ENCODE results near the gene ELF5. TPM values are rescaled to one million over a fixed set of nuclear protein-coding genes. Genes with fewer than 3 reads are reported as not detected.

Gene ELF5
- total and polyA plus RNA-seq, 2 donors (not counting 1 experiment from before 2014, with no cell fraction given) = not detected

- H3K4me3 ChIP-seq (replicated peaks in 1 of 4; ENCODE audit: control extremely low read depth in 1 of 4, insufficient read depth in 1 of 4, low read depth in 3 of 4, low read length in 4 of 4) = no peak overlapping the region
- DNase-seq (ENCODE audit: low read depth in 2 of 2) = no peak
- TF ChIP-seq EZH2 (IDR thresholded peaks at IDR 0.05; ENCODE audit: low read length, missing control alignments) (no peak), CTCF (conservative IDR thresholded peaks at IDR 0.05 in 1 of 2, IDR thresholded peaks at IDR 0.05 in 1 of 2; ENCODE audit: low read depth in 1 of 2, low read length in 2 of 2) (no peak)
- no peak overlapping the region for H3K9ac ChIP-seq (ENCODE audit: insufficient read depth, low read length)
- no peaks in the 10 kb centered on the region for H3K79me2 ChIP-seq (ENCODE audit: control insufficient read depth, insufficient read depth, low read length)
- H4K20me1 ChIP-seq (ENCODE audit: control insufficient read depth, extremely low read depth, insufficient read depth, low read length) = no peaks in the 10 kb centered on the region
- H3K4me1 ChIP-seq (ENCODE audit: control insufficient read depth, extremely low read depth, insufficient read depth, low read length) = no peaks in the 10 kb centered on the region
- no peak overlapping the region for H3K27ac ChIP-seq (ENCODE audit: insufficient read depth, low read length)
- no peak overlapping the region for H3K4me2 ChIP-seq (ENCODE audit: extremely low read depth, insufficient read depth, low read length)
- peaks cover 4% of the 10 kb centered on the region for H3K36me3 ChIP-seq (ENCODE audit: control insufficient read depth, insufficient read depth, low read length)
- H3K27me3 ChIP-seq (ENCODE audit: control insufficient read depth, insufficient read depth, low read length) = no peaks in the 10 kb centered on the region
- no peaks in the 10 kb centered on the region for H3K9me3 ChIP-seq (ENCODE audit: control insufficient read depth, insufficient read depth, low read depth, low read length)
- no peak overlapping the region for H2AFZ ChIP-seq (ENCODE audit: low read length)
Observed at GRCh38 chr11:34451053-34451452, 62.5 kb downstream of the ELF5 start.

GRCh38 chr11:34449013-34449412, 64.6 kb downstream of the ELF5 start:
- Histone ChIP-seq H3K9ac (ENCODE audit: insufficient read depth, low read length) (no peak overlapping the region), H3K4me3 (replicated peaks in 1 of 4; ENCODE audit: control extremely low read depth in 1 of 4, insufficient read depth in 1 of 4, low read depth in 3 of 4, low read length in 4 of 4) (no peak overlapping the region)
- DNase-seq (ENCODE audit: low read depth in 2 of 2) = no peak

GRCh38 chr11:34448223-34448994, 65.2 kb downstream of the ELF5 start:
- Histone ChIP-seq H3K4me2 (ENCODE audit: extremely low read depth, insufficient read depth, low read length) (no peak overlapping the region), H4K20me1 (ENCODE audit: control insufficient read depth, extremely low read depth, insufficient read depth, low read length) (no peaks in the 10 kb centered on the region), H3K9ac (ENCODE audit: insufficient read depth, low read length) (no peak overlapping the region), H3K4me3 (replicated peaks in 1 of 4; ENCODE audit: control extremely low read depth in 1 of 4, insufficient read depth in 1 of 4, low read depth in 3 of 4, low read length in 4 of 4) (no peak overlapping the region), H3K4me1 (ENCODE audit: control insufficient read depth, extremely low read depth, insufficient read depth, low read length) (no peaks in the 10 kb centered on the region), H3K79me2 (ENCODE audit: control insufficient read depth, insufficient read depth, low read length) (no peaks in the 10 kb centered on the region), H3K9me3 (ENCODE audit: control insufficient read depth, insufficient read depth, low read depth, low read length) (no peaks in the 10 kb centered on the region), H3K27me3 (ENCODE audit: control insufficient read depth, insufficient read depth, low read length) (no peaks in the 10 kb centered on the region), H2AFZ (ENCODE audit: low read length) (no peak overlapping the region), H3K27ac (ENCODE audit: insufficient read depth, low read length) (no peak overlapping the region), H3K36me3 (ENCODE audit: control insufficient read depth, insufficient read depth, low read length) (peaks cover 4% of the 10 kb centered on the region)
- no peak for TF ChIP-seq EZH2 (IDR thresholded peaks at IDR 0.05; ENCODE audit: low read length, missing control alignments)
- TF ChIP-seq CTCF (conservative IDR thresholded peaks at IDR 0.05 in 1 of 2, IDR thresholded peaks at IDR 0.05 in 1 of 2; ENCODE audit: low read depth in 1 of 2, low read length in 2 of 2) = no peak
- DNase-seq (ENCODE audit: low read depth in 2 of 2) = no peak

More at GRCh38 chr11:34449013-34449412, 64.6 kb downstream of the ELF5 start:
- Histone ChIP-seq H3K27ac (ENCODE audit: insufficient read depth, low read length) (no peak overlapping the region), H3K36me3 (ENCODE audit: control insufficient read depth, insufficient read depth, low read length) (peaks cover 4% of the 10 kb centered on the region), H3K27me3 (ENCODE audit: control insufficient read depth, insufficient read depth, low read length) (no peaks in the 10 kb centered on the region), H3K9me3 (ENCODE audit: control insufficient read depth, insufficient read depth, low read depth, low read length) (no peaks in the 10 kb centered on the region), H4K20me1 (ENCODE audit: control insufficient read depth, extremely low read depth, insufficient read depth, low read length) (no peaks in the 10 kb centered on the region), H3K4me1 (ENCODE audit: control insufficient read depth, extremely low read depth, insufficient read depth, low read length) (no peaks in the 10 kb centered on the region), H2AFZ (ENCODE audit: low read length) (no peak overlapping the region), H3K4me2 (ENCODE audit: extremely low read depth, insufficient read depth, low read length) (no peak overlapping the region), H3K79me2 (ENCODE audit: control insufficient read depth, insufficient read depth, low read length) (no peaks in the 10 kb centered on the region)
- TF ChIP-seq CTCF (conservative IDR thresholded peaks at IDR 0.05 in 1 of 2, IDR thresholded peaks at IDR 0.05 in 1 of 2; ENCODE audit: low read depth in 1 of 2, low read length in 2 of 2) (no peak), EZH2 (IDR thresholded peaks at IDR 0.05; ENCODE audit: low read length, missing control alignments) (no peak)
